ENCODE data around the gene TASOR. TPM values are rescaled to one million over a fixed set of nuclear protein-coding genes. Genes with fewer than 3 reads are reported as not detected.
"Not testable (repeated sequence)": the region's sequence is repeated elsewhere in the genome, so short reads cannot be mapped to it uniquely, and the experiment has no call there.

The TASOR gene
- total RNA-seq, 1 donor from 2014 or later: 50.3 TPM

DNA sequence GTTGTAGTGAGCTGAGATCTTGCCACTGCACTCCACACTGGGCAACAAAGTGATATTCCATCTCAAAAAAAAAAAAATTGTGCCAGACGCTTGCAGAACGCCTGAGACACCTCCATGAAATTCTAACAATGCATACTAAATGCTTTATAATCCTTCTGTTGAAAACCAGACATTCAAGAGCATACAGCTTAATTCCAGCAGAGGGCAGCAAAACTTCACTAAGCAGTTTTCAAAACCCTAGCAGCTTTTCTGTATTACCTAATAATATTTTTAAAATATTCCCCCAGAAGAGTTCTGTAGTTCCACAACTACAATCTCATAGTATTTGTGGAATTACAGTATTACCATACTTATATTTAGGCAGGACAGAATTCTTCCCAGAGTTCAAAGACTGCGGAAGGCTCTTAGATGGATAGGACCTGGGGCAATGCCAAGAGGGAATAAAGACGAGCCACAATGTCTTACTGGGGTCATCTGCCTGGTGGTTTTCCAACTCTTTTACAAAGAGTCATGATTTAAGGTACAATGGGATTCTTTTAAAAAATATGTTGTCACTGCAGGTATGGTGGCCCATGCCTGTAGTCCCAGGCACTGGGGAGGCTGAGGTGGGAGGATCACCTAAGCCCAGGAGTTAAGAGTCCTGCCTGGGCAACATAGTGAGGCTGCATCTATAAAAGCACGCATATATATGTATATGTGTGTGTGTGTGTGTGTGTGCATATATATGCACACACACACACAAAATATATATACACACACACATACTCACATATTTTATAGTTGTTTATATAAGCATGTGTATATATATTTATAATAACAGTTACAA lies 19.6 kb upstream of the TASOR start:
- Histone ChIP-seq H3K9me3 (no peaks in the 10 kb centered on the region), H3K36me3 (no peaks in the 10 kb centered on the region), H3K4me3 (no peak overlapping the region), H3K27me3 (no peaks in the 10 kb centered on the region), H3K4me1 (no peaks in the 10 kb centered on the region), H3K27ac (no peak overlapping the region)
- intact Hi-C loops (cut with DNase I): loop anchor here (5.0 kb wide), 1 partner anchor 285 kb away; no protein-coding TSS in a partner anchor
- TF ChIP-seq POLR2A (IDR thresholded peaks at IDR 0.05) (no peak), CTCF (IDR thresholded peaks at IDR 0.05) (peak; percentile 89 to 90 (median 90)), POLR2AphosphoS5 (IDR thresholded peaks at IDR 0.05; ENCODE audit: insufficient read depth in 1 of 2, low read depth in 1 of 2) (peak in 1 of 2 donors; percentile 80)
- no peak for DNase-seq (ENCODE audit: extremely low spot score in 2 of 2)

- no peak for DNase-seq (ENCODE audit: extremely low spot score in 2 of 2)
- Histone ChIP-seq H3K4me1 (no peaks in the 10 kb centered on the region), H3K4me3 (no peak overlapping the region), H3K9me3 (no peaks in the 10 kb centered on the region), H3K27me3 (no peaks in the 10 kb centered on the region), H3K27ac (no peak overlapping the region), H3K36me3 (no peaks in the 10 kb centered on the region)
- intact Hi-C loops (cut with DNase I): loop anchor here (2.0 to 5.0 kb wide), 2 partner anchors 101 to 287 kb away; partner anchors contain the start of gene ARHGEF3
- TF ChIP-seq CTCF (IDR thresholded peaks at IDR 0.05) (no peak), POLR2A (IDR thresholded peaks at IDR 0.05) (no peak), POLR2AphosphoS5 (IDR thresholded peaks at IDR 0.05; ENCODE audit: insufficient read depth in 1 of 2, low read depth in 1 of 2) (no peak)
Measured at GRCh38 chr3:56700151-56700550, 17.1 kb upstream of the TASOR start.

- TF ChIP-seq CTCF (IDR thresholded peaks at IDR 0.05) (no peak), POLR2AphosphoS5 (IDR thresholded peaks at IDR 0.05; ENCODE audit: insufficient read depth in 1 of 2, low read depth in 1 of 2) (no peak), POLR2A (IDR thresholded peaks at IDR 0.05) (no peak)
- Histone ChIP-seq H3K4me3 (no peak overlapping the region), H3K27me3 (no peaks in the 10 kb centered on the region), H3K4me1 (no peaks in the 10 kb centered on the region), H3K9me3 (no peaks in the 10 kb centered on the region), H3K36me3 (no peaks in the 10 kb centered on the region), H3K27ac (no peak overlapping the region)
- no peak for DNase-seq (ENCODE audit: extremely low spot score in 2 of 2)
- intact Hi-C loops (cut with DNase I): no loop called here
Measured at GRCh38 chr3:56694867-56695683, 12.0 kb upstream of the TASOR start.

- Histone ChIP-seq H3K36me3 (no peaks in the 10 kb centered on the region), H3K27ac (no peak overlapping the region), H3K4me3 (no peak overlapping the region), H3K27me3 (no peaks in the 10 kb centered on the region), H3K4me1 (no peaks in the 10 kb centered on the region), H3K9me3 (no peaks in the 10 kb centered on the region)
- intact Hi-C loops (cut with DNase I): no loop called here
- TF ChIP-seq CTCF (IDR thresholded peaks at IDR 0.05) (no peak), POLR2AphosphoS5 (IDR thresholded peaks at IDR 0.05; ENCODE audit: insufficient read depth in 1 of 2, low read depth in 1 of 2) (no peak)
- DNase-seq (ENCODE audit: extremely low spot score in 2 of 2): no peak
Measured at GRCh38 chr3:56693750-56694149, 10.7 kb upstream of the TASOR start.

- H3K9me3 ChIP-seq; H3K36me3 ChIP-seq; H3K27ac ChIP-seq; H3K27me3 ChIP-seq; H3K4me1 ChIP-seq; DNase-seq (ENCODE audit: extremely low spot score in 2 of 2); H3K4me3 ChIP-seq; intact Hi-C loops (cut with DNase I): not testable (repeated sequence)
Measured at GRCh38 chr3:56692520-56693433, 9.7 kb upstream of the TASOR start.

DNA sequence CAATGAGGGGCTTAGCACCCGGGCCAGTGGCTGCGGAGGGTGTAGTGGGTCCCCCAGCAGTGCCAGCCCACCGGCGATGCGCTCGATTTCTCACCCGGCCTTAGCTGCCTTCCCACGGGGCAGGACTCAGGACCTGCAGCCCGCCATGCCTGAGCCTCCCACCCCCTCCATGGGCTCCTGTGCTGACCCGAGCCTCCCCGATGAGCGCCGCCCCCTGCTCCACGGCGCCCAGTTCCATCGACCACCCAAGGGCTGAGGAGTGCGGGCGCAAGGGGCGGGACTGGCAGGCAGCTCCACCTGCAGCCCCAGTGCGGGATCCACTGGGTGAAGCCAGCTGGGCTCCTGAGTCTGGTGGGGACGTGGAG lies 8.9 kb upstream of the TASOR start:
- H3K9me3 ChIP-seq; DNase-seq (ENCODE audit: extremely low spot score in 2 of 2); H3K27me3 ChIP-seq; H3K36me3 ChIP-seq; H3K27ac ChIP-seq; H3K4me3 ChIP-seq; intact Hi-C loops (cut with DNase I); H3K4me1 ChIP-seq: not testable (repeated sequence)

Data from vagina (tissue), 2 donors.